H9 (cell line): ENCODE measurements around the gene ZNF521. TPM values are rescaled to one million over a fixed set of nuclear protein-coding genes. Genes with fewer than 3 reads are reported as not detected.

ENCODE experiments used
- DNase-seq: peaks from one replicate; pipeline ENCODE4 v3.0.0-alpha.2; 2017
- H2AFZ ChIP-seq: one replicate; pipeline ENCODE4 v1.6.1; 2013; ENCODE audit warnings: mild to moderate bottlenecking, low read length, control low read depth, moderate library complexity
- H2AK5ac ChIP-seq: 2 replicates; pipeline ENCODE4 v1.6.1; 2013; ENCODE audit warnings: low read length, control low read depth, mixed read lengths; ENCODE audit not compliant: insufficient read length
- H2BK120ac ChIP-seq: one replicate; pipeline ENCODE4 v1.6.1; 2013; ENCODE audit warnings: low read depth, mild to moderate bottlenecking, low read length, control low read depth, inconsistent platforms; ENCODE audit not compliant: poor library complexity, severe bottlenecking
- H2BK12ac ChIP-seq: 2 replicates; pipeline ENCODE4 v1.6.1; 2013; ENCODE audit warnings: low read length, control low read depth, mixed read lengths, low read depth; ENCODE audit not compliant: insufficient read length
- H2BK15ac ChIP-seq: 2 replicates; pipeline ENCODE4 v1.6.1; 2013; ENCODE audit warnings: low read depth, low read length, control low read depth
- H2BK20ac ChIP-seq: one replicate; pipeline ENCODE4 v1.6.1; 2013; ENCODE audit warnings: low read depth, mild to moderate bottlenecking, low read length, control low read depth, inconsistent platforms; ENCODE audit not compliant: poor library complexity, severe bottlenecking
- H2BK5ac ChIP-seq: 2 replicates; pipeline ENCODE4 v1.6.1; 2013; ENCODE audit warnings: low read length, control low read depth, mixed read lengths; ENCODE audit not compliant: insufficient read length
- H3K14ac ChIP-seq: 2 replicates; pipeline ENCODE4 v1.6.1; 2013; ENCODE audit warnings: low read length, control low read depth; ENCODE audit not compliant: insufficient read depth
- H3K18ac ChIP-seq: 2 replicates; pipeline ENCODE4 v1.6.1; 2013; ENCODE audit warnings: low read depth, mild to moderate bottlenecking, mixed read lengths, low read length, control low read depth; ENCODE audit not compliant: insufficient read length
- H3K23ac ChIP-seq: 2 replicates; pipeline ENCODE4 v1.6.1; 2013; ENCODE audit warnings: low read length, control low read depth, mixed read lengths, low read depth; ENCODE audit not compliant: insufficient read length
- H3K23me2 ChIP-seq: 2 replicates; pipeline ENCODE4 v1.6.1; 2013; ENCODE audit warnings: low read depth, mild to moderate bottlenecking, mixed read lengths, low read length, control low read depth; ENCODE audit not compliant: insufficient read length, poor library complexity, severe bottlenecking
- H3K27ac ChIP-seq: 2 replicates; pipeline ENCODE4 v1.5.1; 2013; ENCODE audit warnings: low read length, control low read depth, mixed read lengths, low read depth; ENCODE audit not compliant: insufficient read length
- H3K27me3 ChIP-seq: 2 replicates; pipeline ENCODE4 v1.6.1; 2013; ENCODE audit warnings: low read length, control low read depth, inconsistent platforms; ENCODE audit not compliant: insufficient read depth
- H3K4ac ChIP-seq: 2 replicates; pipeline ENCODE4 v1.6.1; 2013; ENCODE audit warnings: low read depth, mild to moderate bottlenecking, control low read depth, inconsistent platforms, low read length, moderate library complexity
- H3K4me1 ChIP-seq: 2 replicates; pipeline ENCODE4 v1.6.1; 2013; ENCODE audit warnings: low read length, control low read depth, inconsistent platforms; ENCODE audit not compliant: insufficient read depth
- H3K4me2 ChIP-seq: 2 replicates; pipeline ENCODE4 v1.6.1; 2013; ENCODE audit warnings: low read length, control low read depth, mixed read lengths; ENCODE audit not compliant: insufficient read length, insufficient read depth
- H3K56ac ChIP-seq: 2 replicates; pipeline ENCODE4 v1.6.1; 2013; ENCODE audit warnings: low read depth, mild to moderate bottlenecking, mixed read lengths, low read length, control low read depth; ENCODE audit not compliant: insufficient read length
- H3K79me1 ChIP-seq: 2 replicates; pipeline ENCODE4 v1.6.1; 2013; ENCODE audit warnings: low read depth, mild to moderate bottlenecking, moderate library complexity, low read length, control low read depth, inconsistent platforms; ENCODE audit not compliant: insufficient read depth, poor library complexity, severe bottlenecking
- H3K79me2 ChIP-seq: 2 replicates; pipeline ENCODE4 v1.6.1; 2013; ENCODE audit warnings: low read length, control low read depth, inconsistent platforms; ENCODE audit not compliant: insufficient read depth
- H3K9ac ChIP-seq: 2 replicates; pipeline ENCODE4 v1.6.1; 2013; ENCODE audit warnings: low read length, control low read depth, mixed read lengths; ENCODE audit not compliant: insufficient read length; ENCODE audit errors: extremely low read depth
- H3K9me3 ChIP-seq: one replicate; pipeline ENCODE4 v1.6.1; 2013; ENCODE audit warnings: low read depth, low read length, inconsistent platforms; ENCODE audit not compliant: control insufficient read depth
- H3T11ph ChIP-seq: one replicate; pipeline ENCODE4 v1.6.1; 2013; ENCODE audit warnings: mild to moderate bottlenecking, low read length, control low read depth, inconsistent platforms
- H4K20me1 ChIP-seq: one replicate; pipeline ENCODE4 v1.6.1; 2013; ENCODE audit not compliant: control insufficient read depth, insufficient read length, insufficient read depth
- H4K5ac ChIP-seq: 2 replicates; pipeline ENCODE4 v1.6.1; 2013; ENCODE audit warnings: low read depth, mild to moderate bottlenecking, mixed read lengths, low read length, control low read depth; ENCODE audit not compliant: insufficient read length
- H4K8ac ChIP-seq: replicated peaks from 2 replicates; pipeline ENCODE4 v1.6.1; 2013; ENCODE audit warnings: low read length, control low read depth, mixed read lengths, low read depth; ENCODE audit not compliant: insufficient read length
- H4K91ac ChIP-seq: 2 replicates; pipeline ENCODE4 v1.6.1; 2013; ENCODE audit warnings: low read depth, mild to moderate bottlenecking, moderate library complexity, mixed read lengths, low read length, control low read depth; ENCODE audit not compliant: insufficient read length
- H3K27ac Mint-ChIP-seq, 3 experiments: 2 replicates in 2 of 3; 3 replicates in 1 of 3; pipeline ENCODE4 v1.8.0; 2020 to 2021; ENCODE audit warnings: mixed read lengths in 3 of 3, mild to moderate bottlenecking in 1 of 3, moderate library complexity in 1 of 3
- H3K27me3 Mint-ChIP-seq: 2 replicates; pipeline ENCODE4 v1.8.0; 2021; ENCODE audit warnings: low read depth, mild to moderate bottlenecking, moderate library complexity, mixed read lengths
- H3K36me3 Mint-ChIP-seq, 3 experiments: 2 replicates in 2 of 3; 3 replicates in 1 of 3; pipeline ENCODE4 v1.8.0; 2020 to 2021; ENCODE audit warnings: low read depth in 3 of 3, mixed read lengths in 3 of 3; ENCODE audit not compliant: insufficient read depth in 1 of 3
- H3K4me1 Mint-ChIP-seq, 2 experiments: 2 replicates each; pipeline ENCODE4 v1.8.0; 2020; ENCODE audit warnings: mixed read lengths in 2 of 2
- H3K4me3 Mint-ChIP-seq, 2 experiments: 2 replicates in 1 of 2; 3 replicates in 1 of 2; pipeline ENCODE4 v1.8.0; 2020 to 2021; ENCODE audit warnings: mild to moderate bottlenecking in 2 of 2, mixed read lengths in 2 of 2, moderate library complexity in 1 of 2
- H3K9me3 Mint-ChIP-seq, 2 experiments: 2 replicates in 1 of 2; 3 replicates in 1 of 2; pipeline ENCODE4 v1.8.0; 2020; ENCODE audit warnings: mild to moderate bottlenecking in 2 of 2, mixed read lengths in 2 of 2, moderate library complexity in 1 of 2
- CTCF ChIP-seq: fragments of 200-600 bp; sonication (generic); conservative IDR thresholded peaks from 3 replicates; pipeline ENCODE4 v1.8.0; 2021; ENCODE audit warnings: antibody characterized with exemption, mild to moderate bottlenecking
- WGBS: extraction: QIAGEN DNeasy Blood & Tissue Kit; methylation state at CpG from one replicate; pipeline ENCODE4 v1.1.7; 2013; ENCODE audit warnings: missing lambda C conversion rate, low lambda C conversion rate, mixed read lengths; ENCODE audit not compliant: insufficient read length; ENCODE audit errors: extremely low coverage; 5-methylcytosine and 5-hydroxymethylcytosine counted together
- total RNA-seq: library from RNA; stranded (reverse); gene quantifications from 2 replicates; pipeline ENCODE4 v1.2.1, GENCODE V29; 2021

ZNF521 gene
- total RNA-seq, 1 experiment from 2014 or later: 3.3 TPM

GRCh38 chr18:25283781-25284180, 68.2 kb downstream of the ZNF521 start:
- Histone ChIP-seq H2BK15ac (no peak overlapping the region), H4K8ac (no peak overlapping the region), H3K23me2 (no peaks in the 10 kb centered on the region), H2AK5ac (no peak overlapping the region), H3K18ac (no peak overlapping the region), H3K23ac (no peak overlapping the region), H3K9ac (no peak overlapping the region), H2BK120ac (no peak overlapping the region), H3T11ph (no peak overlapping the region), H3K27me3 (no peaks in the 10 kb centered on the region), H2BK20ac (no peak overlapping the region), H2BK5ac (no peak overlapping the region), H3K27ac (no peak overlapping the region), H3K79me1 (no peaks in the 10 kb centered on the region), H3K56ac (no peak overlapping the region), H3K14ac (no peak overlapping the region), H4K20me1 (no peaks in the 10 kb centered on the region), H3K4ac (no peak overlapping the region), H3K4me2 (no peak overlapping the region), H4K91ac (no peak overlapping the region), H3K79me2 (no peaks in the 10 kb centered on the region), H2BK12ac (no peak overlapping the region), H3K9me3 (no peaks in the 10 kb centered on the region), H2AFZ (no peak overlapping the region), H4K5ac (no peak overlapping the region), H3K4me1 (peaks cover 7% of the 10 kb centered on the region; the same call in 1 of the 2 replicates)
- H3K4me3 Mint-ChIP-seq: no peak overlapping the region
- H3K9me3 Mint-ChIP-seq: no peaks in the 10 kb centered on the region; a peak in 1 of 5 replicates
- no peaks in the 10 kb centered on the region for H3K36me3 Mint-ChIP-seq
- TF ChIP-seq CTCF: no peak
- no peaks in the 10 kb centered on the region; the same call in 1 of the 2 replicates for H3K27me3 Mint-ChIP-seq
- WGBS: no CpG with 5 or more reads among the region's 2 CpGs
- no peak overlapping the region for H3K27ac Mint-ChIP-seq
- H3K4me1 Mint-ChIP-seq: peaks cover 20 to 22% of the 10 kb centered on the region in 2 experiments
- no peak for DNase-seq
